Caco-2 (cell line): ENCODE measurements around the gene GPA33. TPM values are rescaled to one million over a fixed set of nuclear protein-coding genes. Genes with fewer than 3 reads are reported as not detected.

Source experiments
- BruUV-seq: library from RNA; stranded (reverse); fragments of 400-500 nt; replicated peaks from 2 replicates; lab custom pipeline; 2021; lab: Mats Ljungman, UMichigan
- CTCF ChIA-PET: fragments of 300-600 bp; sonication (Branson Sonifier 250); formaldehyde crosslinking; loops from one replicate; lab custom pipeline; 2022; ENCODE audit warnings: antibody characterized with exemption; lab: Charles Lee
- POLR2A ChIA-PET: fragments of 300-600 bp; sonication (Branson Sonifier 250); formaldehyde crosslinking; loops from one replicate; lab custom pipeline; 2022; ENCODE audit warnings: antibody characterized with exemption; lab: Charles Lee
- DNase-seq, 2 experiments: peaks; one replicate each; pipeline versions ENCODE4 v3.0.0 to v3.0.0-alpha.2; 2020 to 2022
- H3K27me3 ChIP-seq: replicated peaks from 2 replicates; pipeline ENCODE4 v1.6.0; 2011; ENCODE audit warnings: low read length; ENCODE audit not compliant: control insufficient read depth, insufficient read depth
- H3K36me3 ChIP-seq: 2 replicates; pipeline ENCODE4 v1.5.1; 2011; ENCODE audit warnings: low read length; ENCODE audit not compliant: control insufficient read depth, insufficient read depth
- H3K4me1 ChIP-seq: fragments of 250-450 bp; sonication (Bioruptor Pico); 2 replicates; pipeline ENCODE4 v1.5.1; 2020; ENCODE audit warnings: mild to moderate bottlenecking
- H3K4me3 ChIP-seq: 2 replicates; pipeline ENCODE4 v1.5.1; 2011; ENCODE audit warnings: low read depth, mild to moderate bottlenecking, control low read depth, low read length
- H3K9me3 ChIP-seq: fragments of 250-450 bp; sonication (Bioruptor Pico); 2 replicates; pipeline ENCODE4 v1.5.1; 2020; ENCODE audit warnings: mild to moderate bottlenecking, moderate library complexity
- H3K27ac Mint-ChIP-seq: one replicate; pipeline ENCODE4 v1.8.0; 2022; ENCODE audit warnings: mixed read lengths; ENCODE audit not compliant: unreplicated experiment
- H3K27me3 Mint-ChIP-seq: one replicate; pipeline ENCODE4 v1.8.0; 2022; ENCODE audit warnings: mixed read lengths; ENCODE audit not compliant: insufficient read depth, unreplicated experiment
- H3K36me3 Mint-ChIP-seq: one replicate; pipeline ENCODE4 v1.8.0; 2022; ENCODE audit warnings: mild to moderate bottlenecking, mixed read lengths; ENCODE audit not compliant: insufficient read depth, unreplicated experiment
- H3K4me1 Mint-ChIP-seq: one replicate; pipeline ENCODE4 v1.8.0; 2022; ENCODE audit warnings: low read depth, mixed read lengths; ENCODE audit not compliant: unreplicated experiment
- H3K4me3 Mint-ChIP-seq: one replicate; pipeline ENCODE4 v1.8.0; 2022; ENCODE audit warnings: mild to moderate bottlenecking, moderate library complexity, mixed read lengths; ENCODE audit not compliant: unreplicated experiment
- H3K9me3 Mint-ChIP-seq: one replicate; pipeline ENCODE4 v1.8.0; 2022; ENCODE audit warnings: mixed read lengths; ENCODE audit not compliant: unreplicated experiment
- intact Hi-C: fragments of 100-400 bp; cut with micrococcal nuclease; formaldehyde crosslinking; loops from one replicate; pipeline ENCODE4 v1.10.0; 2022; ENCODE audit not compliant: unreplicated experiment
- total RNA-seq: library from RNA; stranded (reverse); gene quantifications from 2 replicates; pipeline ENCODE4 v1.2.3, GENCODE V29; 2022
- TF ChIP-seq, protein P1 (sequence below), 2 experiments: fragments of 200-600 bp in 1 of 2; IDR thresholded peaks; 1 replicate in 1 of 2; 2 replicates in 1 of 2; pipeline versions ENCODE4 v1.5.1 to v1.8.0; 2011 to 2022; ENCODE audit warnings: antibody characterized with exemption in 1 of 2, control low read depth in 1 of 2, inconsistent platforms in 1 of 2, low read depth in 1 of 2, low read length in 1 of 2, mild to moderate bottlenecking in 1 of 2, moderate library complexity in 1 of 2; ENCODE audit not compliant: insufficient read depth in 1 of 2, severe bottlenecking in 1 of 2, unreplicated experiment in 1 of 2

Gene GPA33
- total RNA-seq, 1 experiment from 2014 or later: not detected

- Mint-ChIP-seq H3K4me1 (no peaks in the 10 kb centered on the region), H3K27ac (no peak overlapping the region), H3K27me3 (no peaks in the 10 kb centered on the region), H3K36me3 (no peaks in the 10 kb centered on the region), H3K4me3 (peak overlapping the region; percentile 44), H3K9me3 (no peaks in the 10 kb centered on the region)
- Histone ChIP-seq H3K36me3 (no peaks in the 10 kb centered on the region), H3K4me1 (no peaks in the 10 kb centered on the region; the same call in 1 of the 2 replicates), H3K27me3 (no peaks in the 10 kb centered on the region), H3K9me3 (no peaks in the 10 kb centered on the region), H3K4me3 (no peak overlapping the region)
- TF ChIP-seq, protein P1, sequence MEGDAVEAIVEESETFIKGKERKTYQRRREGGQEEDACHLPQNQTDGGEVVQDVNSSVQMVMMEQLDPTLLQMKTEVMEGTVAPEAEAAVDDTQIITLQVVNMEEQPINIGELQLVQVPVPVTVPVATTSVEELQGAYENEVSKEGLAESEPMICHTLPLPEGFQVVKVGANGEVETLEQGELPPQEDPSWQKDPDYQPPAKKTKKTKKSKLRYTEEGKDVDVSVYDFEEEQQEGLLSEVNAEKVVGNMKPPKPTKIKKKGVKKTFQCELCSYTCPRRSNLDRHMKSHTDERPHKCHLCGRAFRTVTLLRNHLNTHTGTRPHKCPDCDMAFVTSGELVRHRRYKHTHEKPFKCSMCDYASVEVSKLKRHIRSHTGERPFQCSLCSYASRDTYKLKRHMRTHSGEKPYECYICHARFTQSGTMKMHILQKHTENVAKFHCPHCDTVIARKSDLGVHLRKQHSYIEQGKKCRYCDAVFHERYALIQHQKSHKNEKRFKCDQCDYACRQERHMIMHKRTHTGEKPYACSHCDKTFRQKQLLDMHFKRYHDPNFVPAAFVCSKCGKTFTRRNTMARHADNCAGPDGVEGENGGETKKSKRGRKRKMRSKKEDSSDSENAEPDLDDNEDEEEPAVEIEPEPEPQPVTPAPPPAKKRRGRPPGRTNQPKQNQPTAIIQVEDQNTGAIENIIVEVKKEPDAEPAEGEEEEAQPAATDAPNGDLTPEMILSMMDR (IDR thresholded peaks at IDR 0.05; ENCODE audit: insufficient read depth in 1 of 2, low read depth in 1 of 2, low read length in 1 of 2, severe bottlenecking in 1 of 2, unreplicated experiment in 1 of 2): peak; percentile 90 to 95
- BruUV-seq: no TSS peak
- CTCF ChIA-PET: interaction anchor here (0.6 to 8.3 kb wide), 7 partner anchors 15 to 173 kb away, joined by 3 to 186 read pairs (median 4); partner anchors contain the start of gene ILDR2
- POLR2A ChIA-PET: no interaction called here
- peak; percentile 72 to 81 for DNase-seq
- intact Hi-C loops: loop anchor here (1.0 kb wide), 1 partner anchor 149 kb away; no protein-coding TSS in a partner anchor
These were observed 30.9 kb downstream of the GPA33 start for GRCh38 chr1:167059045-167059808.

DNA sequence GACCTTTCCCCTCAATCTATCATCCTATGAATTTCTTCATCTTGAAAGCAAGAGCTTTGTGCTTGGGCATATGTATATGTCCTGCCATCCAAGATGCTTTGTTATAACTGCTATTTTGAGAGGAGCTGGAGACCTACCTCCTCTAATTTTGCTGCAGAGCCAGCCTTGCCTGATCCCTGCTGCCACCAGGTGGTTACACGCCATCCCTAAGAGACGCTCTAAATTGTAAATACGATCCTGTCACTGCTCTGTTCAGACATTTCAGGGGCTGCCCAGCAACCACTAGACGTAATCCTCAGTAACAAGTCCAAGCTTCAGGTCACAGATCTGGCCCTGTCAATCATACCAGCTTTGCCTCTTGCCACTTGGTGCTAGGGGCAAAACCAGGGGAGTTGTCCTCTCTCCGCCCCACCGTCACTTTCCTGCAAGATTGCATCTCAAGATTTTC lies 32.9 kb downstream of the GPA33 start:
- POLR2A ChIA-PET: no interaction called here
- Mint-ChIP-seq H3K4me1 (no peaks in the 10 kb centered on the region), H3K36me3 (no peaks in the 10 kb centered on the region), H3K27me3 (no peaks in the 10 kb centered on the region), H3K27ac (no peak overlapping the region), H3K4me3 (no peak overlapping the region), H3K9me3 (no peaks in the 10 kb centered on the region)
- H3K9me3 ChIP-seq: no peaks in the 10 kb centered on the region
- intact Hi-C loops: loop anchor here (1.0 kb wide), 1 partner anchor 82 kb away; the partner anchor contains the start of gene ILDR2
- BruUV-seq: no TSS peak
- no peaks in the 10 kb centered on the region for H3K36me3 ChIP-seq
- no peaks in the 10 kb centered on the region for H3K27me3 ChIP-seq
- DNase-seq: peak; percentile 56 to 60
- CTCF ChIA-PET: interaction anchor here (0.9 to 8.3 kb wide), 5 partner anchors 36 to 163 kb away, joined by 3 to 186 read pairs (median 3); partner anchors contain the start of gene POU2F1
- no peaks in the 10 kb centered on the region; the same call in 1 of the 2 replicates for H3K4me1 ChIP-seq
- TF ChIP-seq, protein P1 (IDR thresholded peaks at IDR 0.05; ENCODE audit: insufficient read depth in 1 of 2, low read depth in 1 of 2, low read length in 1 of 2, severe bottlenecking in 1 of 2, unreplicated experiment in 1 of 2): peak; percentile 55 to 70
- H3K4me3 ChIP-seq: no peak overlapping the region

DNA sequence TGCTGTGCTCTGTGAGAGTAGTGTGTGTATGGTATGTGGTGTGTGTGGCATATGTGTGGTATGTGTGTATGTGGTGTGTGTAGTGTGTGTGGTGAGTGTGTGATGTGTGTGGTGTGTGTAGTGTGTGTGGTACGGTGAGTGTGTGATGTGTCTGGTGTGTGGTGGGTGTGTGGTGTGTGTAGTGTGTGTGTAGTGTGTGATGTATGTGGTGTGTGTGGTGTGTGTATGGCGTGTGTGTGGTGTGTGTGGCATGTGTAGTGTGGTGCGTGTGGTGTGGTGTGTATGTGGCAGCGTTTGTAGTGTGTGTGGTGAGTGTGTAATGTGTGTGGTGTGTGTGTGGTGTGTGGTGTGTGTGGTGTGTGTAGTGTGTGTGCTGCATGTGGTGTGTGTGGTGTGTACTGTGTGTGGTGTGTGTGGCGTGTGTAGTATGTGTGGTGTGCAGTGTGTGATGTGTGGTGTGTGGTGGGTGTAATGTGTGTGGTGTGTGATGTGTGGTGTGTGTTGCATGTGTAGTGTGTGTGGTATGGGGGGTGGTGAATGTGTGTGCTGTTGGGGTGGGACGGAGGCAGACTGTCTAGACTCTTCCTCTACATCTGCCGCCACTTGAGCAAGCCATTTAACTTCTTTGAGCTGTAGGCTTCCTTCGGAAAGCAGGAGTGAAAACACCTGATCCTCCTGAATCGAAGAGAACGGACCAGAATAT lies 33.5 kb downstream of the GPA33 start:
- ChIA-PET CTCF (interaction anchor here (0.9 to 8.3 kb wide), 5 partner anchors 36 to 164 kb away, joined by 3 to 186 read pairs (median 3); partner anchors contain the start of gene POU2F1), POLR2A (no interaction called here)
- intact Hi-C loops: loop anchor here (1.0 kb wide), 1 partner anchor 81 kb away; the partner anchor contains the start of gene ILDR2
- Histone ChIP-seq H3K36me3 (no peaks in the 10 kb centered on the region), H3K27me3 (no peaks in the 10 kb centered on the region), H3K4me3 (no peak overlapping the region), H3K4me1 (no peaks in the 10 kb centered on the region; the same call in 1 of the 2 replicates), H3K9me3 (no peaks in the 10 kb centered on the region)
- DNase-seq: no peak
- Mint-ChIP-seq H3K27me3 (no peaks in the 10 kb centered on the region), H3K4me1 (no peaks in the 10 kb centered on the region), H3K27ac (no peak overlapping the region), H3K9me3 (no peaks in the 10 kb centered on the region), H3K4me3 (no peak overlapping the region), H3K36me3 (no peaks in the 10 kb centered on the region)
- TF ChIP-seq, protein P1 (IDR thresholded peaks at IDR 0.05; ENCODE audit: insufficient read depth in 1 of 2, low read depth in 1 of 2, low read length in 1 of 2, severe bottlenecking in 1 of 2, unreplicated experiment in 1 of 2): no peak
- BruUV-seq: no TSS peak
